Liver (tissue), 9 donors: ENCODE results near the gene DOCK6. TPM values are rescaled to one million over a fixed set of nuclear protein-coding genes. Genes with fewer than 3 reads are reported as not detected.
A peak's percentile ranks its signal among the peaks of the same experiment; 100 is the strongest.

Experiments used
- DNase-seq: peaks from one replicate; pipeline ENCODE4 v3.0.0-alpha.2; 2017; ENCODE audit warnings: low spot score
- H3K27ac ChIP-seq, 2 donors: one replicate each; pipeline ENCODE4 v1.7.0; 2013; ENCODE audit warnings: inconsistent platforms in 2 of 2, low read length in 2 of 2, control low read depth in 1 of 2, low read depth in 1 of 2, mild to moderate bottlenecking in 1 of 2
- H3K27me3 ChIP-seq, 4 donors: one replicate each; pipeline versions ENCODE4 v1.6.1 to v1.7.0; 2013; ENCODE audit warnings: low read length in 3 of 4, inconsistent platforms in 1 of 4, mild to moderate bottlenecking in 1 of 4, moderate library complexity in 1 of 4; ENCODE audit not compliant: control insufficient read depth in 4 of 4, insufficient read depth in 4 of 4
- H3K36me3 ChIP-seq, 4 donors: one replicate each; pipeline versions ENCODE4 v1.6.1 to v1.7.0; 2013; ENCODE audit warnings: low read length in 3 of 4, mild to moderate bottlenecking in 3 of 4, low read depth in 1 of 4, moderate library complexity in 1 of 4; ENCODE audit not compliant: control insufficient read depth in 4 of 4, insufficient read depth in 3 of 4
- H3K4me1 ChIP-seq, 4 donors: one replicate each; pipeline versions ENCODE4 v1.6.1 to v1.7.0; 2013; ENCODE audit warnings: low read length in 3 of 4, mild to moderate bottlenecking in 3 of 4, moderate library complexity in 1 of 4; ENCODE audit not compliant: control insufficient read depth in 4 of 4, insufficient read depth in 4 of 4
- H3K4me3 ChIP-seq, 3 donors: one replicate each; pipeline versions ENCODE4 v1.6.1 to v1.7.0; 2013; ENCODE audit warnings: low read length in 3 of 3, control low read depth in 1 of 3, low read depth in 1 of 3, mild to moderate bottlenecking in 1 of 3
- H3K9ac ChIP-seq, 2 donors: one replicate each; pipeline ENCODE4 v1.7.0; 2013; ENCODE audit warnings: low read length in 2 of 2, mild to moderate bottlenecking in 2 of 2, moderate library complexity in 2 of 2, control low read depth in 1 of 2, low read depth in 1 of 2
- H3K9me3 ChIP-seq, 4 donors: one replicate each; pipeline versions ENCODE4 v1.6.1 to v1.7.0; 2013; ENCODE audit warnings: low read length in 3 of 4; ENCODE audit not compliant: control insufficient read depth in 4 of 4
- ATF3 ChIP-seq: IDR thresholded peaks from 2 replicates; pipeline ENCODE4 v1.6.1; 2016; ENCODE audit warnings: antibody characterized with exemption
- FOXA2 ChIP-seq: IDR thresholded peaks from 2 replicates; pipeline ENCODE4 v1.6.1; 2016; ENCODE audit warnings: antibody characterized with exemption
- GABPA ChIP-seq, 2 donors: IDR thresholded peaks in 1 of 2; conservative IDR thresholded peaks in 1 of 2; 2 replicates each; pipeline ENCODE4 v1.6.1; 2016; ENCODE audit warnings: antibody characterized with exemption in 2 of 2, mild to moderate bottlenecking in 1 of 2, moderate library complexity in 1 of 2
- HNF4A ChIP-seq, 2 donors: conservative IDR thresholded peaks; 2 replicates each; pipeline ENCODE4 v1.6.1; 2016; ENCODE audit warnings: antibody characterized with exemption in 2 of 2, mild to moderate bottlenecking in 2 of 2
- HNF4G ChIP-seq: IDR thresholded peaks from 2 replicates; pipeline ENCODE4 v1.6.1; 2016; ENCODE audit warnings: antibody characterized with exemption
- JUND ChIP-seq, 2 donors: IDR thresholded peaks; 2 replicates each; pipeline ENCODE4 v1.6.1; 2016; ENCODE audit warnings: antibody characterized with exemption in 2 of 2
- NR2F2 ChIP-seq: IDR thresholded peaks from 2 replicates; pipeline ENCODE4 v1.6.1; 2016; ENCODE audit warnings: antibody characterized with exemption
- RAD21 ChIP-seq, 2 donors: IDR thresholded peaks; 2 replicates each; pipeline ENCODE4 v1.6.1; 2016; ENCODE audit warnings: antibody characterized with exemption in 2 of 2, mild to moderate bottlenecking in 2 of 2
- REST ChIP-seq: IDR thresholded peaks from 2 replicates; pipeline ENCODE4 v1.6.1; 2016; ENCODE audit warnings: antibody characterized with exemption, mild to moderate bottlenecking
- RXRA ChIP-seq, 2 donors: IDR thresholded peaks; 2 replicates each; pipeline ENCODE4 v1.6.1; 2017 to 2018; ENCODE audit warnings: antibody characterized with exemption in 2 of 2, mild to moderate bottlenecking in 1 of 2
- SP1 ChIP-seq: IDR thresholded peaks from 2 replicates; pipeline ENCODE4 v1.6.1; 2018; ENCODE audit warnings: antibody characterized with exemption, mild to moderate bottlenecking
- YY1 ChIP-seq: IDR thresholded peaks from 2 replicates; pipeline ENCODE4 v1.6.1; 2016; ENCODE audit warnings: antibody characterized with exemption, mild to moderate bottlenecking
- WGBS: extraction: QIAGEN DNeasy Blood & Tissue Kit; methylation state at CpG from one replicate; pipeline ENCODE4 v1.1.7; 2013; 5-methylcytosine and 5-hydroxymethylcytosine counted together
- polyA plus RNA-seq, 2 donors: library from polyadenylated mRNA; stranded (reverse) in 1 of 2; unstranded in 1 of 2; fragments of 200-250 nt in 1 of 2; fragments of >200 nt in 1 of 2; fragmentation: Nextera tagmentation in 1 of 2; extraction: Ambion mirVana in 1 of 2; gene quantifications; one replicate each; pipeline versions ENCODE4 v1.2.1 to v1.2.3, GENCODE V29; 2013 to 2015
- total RNA-seq, 2 donors: library from RNA; depleted of rRNA; stranded (reverse); fragments of >200 nt; gene quantifications; one replicate each; pipeline ENCODE4 v1.2.3, GENCODE V29; 2014
- TF ChIP-seq, protein P1 (sequence below): IDR thresholded peaks from 2 replicates; pipeline ENCODE4 v1.6.1; 2016; ENCODE audit warnings: antibody characterized with exemption
- TF ChIP-seq, protein P2 (sequence below): fragments of 150-350 bp; IDR thresholded peaks from 2 replicates; pipeline ENCODE4 v1.5.1; 2017; ENCODE audit warnings: improper control_type of control experiment, low read depth, low read length; ENCODE audit not compliant: missing input control
- TF ChIP-seq, protein P3 (sequence below): IDR thresholded peaks from 2 replicates; pipeline ENCODE4 v1.6.1; 2016; ENCODE audit warnings: antibody characterized with exemption
- donor health status: healthy.
- donor health status: healthy.
- donor health status: healthy.
- donor health status: healthy.
- donor health status: healthy.

DOCK6 gene
- total and polyA plus RNA-seq, 4 donors: 4.9 to 15.8 (median 13.7) TPM

- no peak for TF ChIP-seq FOXA2
- TF ChIP-seq SP1: peak; percentile 95
- TF ChIP-seq JUND (IDR thresholded peaks at IDR 0.05): peak; percentile 77 to 88
- peak; percentile 90 to 95 for TF ChIP-seq RXRA (IDR thresholded peaks at IDR 0.05)
- TF ChIP-seq NR2F2: peak; percentile 97
- TF ChIP-seq, protein P1, sequence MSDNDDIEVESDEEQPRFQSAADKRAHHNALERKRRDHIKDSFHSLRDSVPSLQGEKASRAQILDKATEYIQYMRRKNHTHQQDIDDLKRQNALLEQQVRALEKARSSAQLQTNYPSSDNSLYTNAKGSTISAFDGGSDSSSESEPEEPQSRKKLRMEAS: peak; percentile 72
- peak; percentile 81 for TF ChIP-seq REST
- peak; percentile 85 for TF ChIP-seq YY1
- TF ChIP-seq, protein P2, sequence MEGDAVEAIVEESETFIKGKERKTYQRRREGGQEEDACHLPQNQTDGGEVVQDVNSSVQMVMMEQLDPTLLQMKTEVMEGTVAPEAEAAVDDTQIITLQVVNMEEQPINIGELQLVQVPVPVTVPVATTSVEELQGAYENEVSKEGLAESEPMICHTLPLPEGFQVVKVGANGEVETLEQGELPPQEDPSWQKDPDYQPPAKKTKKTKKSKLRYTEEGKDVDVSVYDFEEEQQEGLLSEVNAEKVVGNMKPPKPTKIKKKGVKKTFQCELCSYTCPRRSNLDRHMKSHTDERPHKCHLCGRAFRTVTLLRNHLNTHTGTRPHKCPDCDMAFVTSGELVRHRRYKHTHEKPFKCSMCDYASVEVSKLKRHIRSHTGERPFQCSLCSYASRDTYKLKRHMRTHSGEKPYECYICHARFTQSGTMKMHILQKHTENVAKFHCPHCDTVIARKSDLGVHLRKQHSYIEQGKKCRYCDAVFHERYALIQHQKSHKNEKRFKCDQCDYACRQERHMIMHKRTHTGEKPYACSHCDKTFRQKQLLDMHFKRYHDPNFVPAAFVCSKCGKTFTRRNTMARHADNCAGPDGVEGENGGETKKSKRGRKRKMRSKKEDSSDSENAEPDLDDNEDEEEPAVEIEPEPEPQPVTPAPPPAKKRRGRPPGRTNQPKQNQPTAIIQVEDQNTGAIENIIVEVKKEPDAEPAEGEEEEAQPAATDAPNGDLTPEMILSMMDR: no peak
- peak; percentile 38 to 44 for TF ChIP-seq RAD21 (IDR thresholded peaks at IDR 0.05)
- peak; percentile 66 for TF ChIP-seq HNF4G
- TF ChIP-seq GABPA (IDR thresholded peaks at IDR 0.05 in 1 of 2, conservative IDR thresholded peaks at IDR 0.05 in 1 of 2): no peak
- TF ChIP-seq, protein P3, sequence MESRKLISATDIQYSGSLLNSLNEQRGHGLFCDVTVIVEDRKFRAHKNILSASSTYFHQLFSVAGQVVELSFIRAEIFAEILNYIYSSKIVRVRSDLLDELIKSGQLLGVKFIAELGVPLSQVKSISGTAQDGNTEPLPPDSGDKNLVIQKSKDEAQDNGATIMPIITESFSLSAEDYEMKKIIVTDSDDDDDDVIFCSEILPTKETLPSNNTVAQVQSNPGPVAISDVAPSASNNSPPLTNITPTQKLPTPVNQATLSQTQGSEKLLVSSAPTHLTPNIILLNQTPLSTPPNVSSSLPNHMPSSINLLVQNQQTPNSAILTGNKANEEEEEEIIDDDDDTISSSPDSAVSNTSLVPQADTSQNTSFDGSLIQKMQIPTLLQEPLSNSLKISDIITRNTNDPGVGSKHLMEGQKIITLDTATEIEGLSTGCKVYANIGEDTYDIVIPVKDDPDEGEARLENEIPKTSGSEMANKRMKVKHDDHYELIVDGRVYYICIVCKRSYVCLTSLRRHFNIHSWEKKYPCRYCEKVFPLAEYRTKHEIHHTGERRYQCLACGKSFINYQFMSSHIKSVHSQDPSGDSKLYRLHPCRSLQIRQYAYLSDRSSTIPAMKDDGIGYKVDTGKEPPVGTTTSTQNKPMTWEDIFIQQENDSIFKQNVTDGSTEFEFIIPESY: peak; percentile 84
- TF ChIP-seq ATF3: peak; percentile 74
- peak; percentile 89 to 95 for TF ChIP-seq HNF4A (conservative IDR thresholded peaks at IDR 0.05)
- peak overlapping the region; percentile 80 to 88 for H3K27ac ChIP-seq
- WGBS: 51% methylated on average over 11 of the region's 11 CpGs
- peaks cover 8 to 30% (median 18%) of the 10 kb centered on the region in 4 donors for H3K4me1 ChIP-seq
- H3K9me3 ChIP-seq: no peaks in the 10 kb centered on the region
- H3K4me3 ChIP-seq: no peak overlapping the region
- H3K36me3 ChIP-seq: no peaks in the 10 kb centered on the region
- no peaks in the 10 kb centered on the region for H3K27me3 ChIP-seq
- no peak for DNase-seq
- H3K9ac ChIP-seq: peak overlapping the region; percentile 3 to 10
These were observed 109.8 kb downstream of the DOCK6 start for GRCh38 chr19:11152318-11153062.
